Gastroesophageal sphincter (tissue), 4 donors: ENCODE measurements around the gene GNAQ. TPM values are rescaled to one million over a fixed set of nuclear protein-coding genes. Genes with fewer than 3 reads are reported as not detected.

Experiments used
- ATAC-seq: fragments of 150-250 bp; one replicate; pipeline ENCODE4 v1.9.1; 2016; ENCODE audit warnings: mild to moderate bottlenecking, moderate library complexity
- H3K27ac ChIP-seq, 4 donors: fragments of 200-600 bp; sonication (generic) in 3 of 4; 1 replicate in 3 of 4; 2 replicates in 1 of 4; pipeline ENCODE4 v1.5.1; 2016 to 2019
- H3K27me3 ChIP-seq: fragments of 200-600 bp; sonication (generic); one replicate; pipeline ENCODE4 v1.5.1; 2019
- H3K36me3 ChIP-seq, 2 donors: fragments of 200-600 bp; sonication (generic); one replicate each; pipeline ENCODE4 v1.5.1; 2019; ENCODE audit warnings: control low read depth in 1 of 2
- H3K4me1 ChIP-seq, 3 donors: fragments of 200-600 bp; sonication (generic); 1 replicate in 2 of 3; 2 replicates in 1 of 3; pipeline ENCODE4 v1.5.1; 2016 to 2019; ENCODE audit warnings: control low read depth in 2 of 3
- H3K4me3 ChIP-seq, 2 donors: fragments of 200-600 bp; sonication (generic); one replicate each; pipeline ENCODE4 v1.5.1; 2019; ENCODE audit warnings: mild to moderate bottlenecking in 1 of 2, moderate library complexity in 1 of 2
- H3K9me3 ChIP-seq, 3 donors: fragments of 200-600 bp; sonication (generic); one replicate each; pipeline ENCODE4 v1.5.1; 2017 to 2019; ENCODE audit warnings: control low read depth in 2 of 3
- CTCF ChIP-seq, 4 experiments: fragments of 200-600 bp in 2 of 4; fragments of 450-650 bp in 2 of 4; sonication (generic) in 1 of 4; IDR thresholded peaks; one replicate each; pipeline ENCODE4 v1.5.1; 2017 to 2019; ENCODE audit warnings: antibody characterized with exemption in 4 of 4, mild to moderate bottlenecking in 2 of 4, moderate library complexity in 2 of 4
- EP300 ChIP-seq: sonication (generic); formaldehyde crosslinking; IDR thresholded peaks from one replicate; pipeline ENCODE4 v1.6.1; 2017; ENCODE audit warnings: antibody characterized with exemption, mild to moderate bottlenecking
- POLR2A ChIP-seq, 2 donors: fragments of 450-650 bp; IDR thresholded peaks; one replicate each; pipeline ENCODE4 v1.6.1; 2017; ENCODE audit warnings: antibody characterized with exemption in 2 of 2, mild to moderate bottlenecking in 2 of 2, moderate library complexity in 1 of 2
- POLR2AphosphoS5 ChIP-seq: sonication (generic); formaldehyde crosslinking; IDR thresholded peaks from one replicate; pipeline ENCODE4 v1.6.1; 2017; ENCODE audit warnings: antibody characterized with exemption
- WGBS, 2 donors: methylation state at CpG; one replicate each; pipeline ENCODE4 v1.1.5; 2018; ENCODE audit warnings: low coverage in 1 of 2; 5-methylcytosine and 5-hydroxymethylcytosine counted together
- total RNA-seq, 4 donors: library from RNA; depleted of rRNA; stranded (reverse); fragments of >200 nt; gene quantifications; one replicate each; pipeline ENCODE4 v1.1.0, GENCODE V29; 2016

GNAQ gene
- total RNA-seq, 4 donors from 2014 or later = 57.6 to 86.4 (median 70.8) TPM

- H3K27me3 ChIP-seq = no peaks in the 10 kb centered on the region
- no peaks in the 10 kb centered on the region for H3K36me3 ChIP-seq
- no peak overlapping the region for H3K4me3 ChIP-seq
- no peak for ATAC-seq
- peaks cover 8 to 45% (median 15%) of the 10 kb centered on the region in 3 donors for H3K4me1 ChIP-seq
- WGBS, 2 donors = 47 to 72% methylated on average over 1 to 2 of the region's 2 CpGs
- H3K9me3 ChIP-seq = no peaks in the 10 kb centered on the region
- no peak overlapping the region for H3K27ac ChIP-seq
- TF ChIP-seq POLR2AphosphoS5 (no peak), EP300 (no peak), CTCF (IDR thresholded peaks at IDR 0.05) (no peak), POLR2A (IDR thresholded peaks at IDR 0.05) (no peak)
Observed at GRCh38 chr9:77989458-77989857, 42.2 kb downstream of the GNAQ start.

- 15 to 23% methylated on average over 1 of the region's 1 CpG for WGBS, 2 donors
- TF ChIP-seq POLR2AphosphoS5 = no peak
- no peak for TF ChIP-seq POLR2A (IDR thresholded peaks at IDR 0.05)
- no peak for TF ChIP-seq EP300
- no peak for TF ChIP-seq CTCF (IDR thresholded peaks at IDR 0.05)
- Histone ChIP-seq H3K4me3 (no peak overlapping the region), H3K9me3 (no peaks in the 10 kb centered on the region), H3K27ac (no peak overlapping the region), H3K27me3 (no peaks in the 10 kb centered on the region), H3K36me3 (no peaks in the 10 kb centered on the region), H3K4me1 (peaks cover 8 to 46% (median 15%) of the 10 kb centered on the region in 3 donors)
- no peak for ATAC-seq
Observed at GRCh38 chr9:77988630-77989029, 43.0 kb downstream of the GNAQ start.

DNA sequence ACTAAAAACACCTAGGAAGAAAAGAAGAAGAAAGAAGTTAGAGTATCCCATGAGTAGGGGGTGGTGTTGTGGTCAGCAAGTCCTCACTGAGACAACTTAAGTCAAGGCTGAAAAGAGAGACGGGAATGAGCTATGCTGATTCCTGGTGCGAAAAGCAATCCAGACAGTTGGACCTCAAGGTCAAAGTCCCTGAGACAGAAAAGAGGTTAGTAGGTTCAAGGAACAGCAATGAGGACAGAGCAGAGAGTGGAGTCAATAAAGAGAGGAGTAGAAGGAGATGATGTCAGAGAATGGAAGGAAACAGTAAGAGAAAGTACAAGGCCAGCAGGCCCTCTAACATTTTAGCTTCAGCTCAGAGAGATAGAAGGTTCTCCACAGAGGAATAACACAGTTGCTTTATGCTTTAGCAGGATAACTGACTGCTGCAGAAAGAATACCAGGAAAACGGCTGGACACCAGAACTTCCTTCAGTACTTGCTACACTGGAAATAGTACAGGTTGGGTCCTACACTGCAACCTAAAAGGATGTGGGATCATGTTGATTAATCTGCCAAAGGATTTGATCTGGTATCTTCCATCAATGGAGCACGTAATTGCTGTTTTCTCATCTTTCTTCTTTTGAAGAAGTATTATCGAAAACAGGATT is 43.6 kb downstream of the GNAQ start:
- TF ChIP-seq CTCF (IDR thresholded peaks at IDR 0.05) (no peak), POLR2AphosphoS5 (no peak), POLR2A (IDR thresholded peaks at IDR 0.05) (no peak), EP300 (no peak)
- WGBS, 2 donors = 80 to 86% methylated on average over 4 to 5 of the region's 5 CpGs
- H3K27ac ChIP-seq = no peak overlapping the region
- no peaks in the 10 kb centered on the region for H3K36me3 ChIP-seq
- H3K27me3 ChIP-seq = no peaks in the 10 kb centered on the region
- ATAC-seq = no peak
- H3K4me3 ChIP-seq = no peak overlapping the region
- peaks cover 8 to 52% (median 15%) of the 10 kb centered on the region in 3 donors for H3K4me1 ChIP-seq
- H3K9me3 ChIP-seq = no peaks in the 10 kb centered on the region

DNA sequence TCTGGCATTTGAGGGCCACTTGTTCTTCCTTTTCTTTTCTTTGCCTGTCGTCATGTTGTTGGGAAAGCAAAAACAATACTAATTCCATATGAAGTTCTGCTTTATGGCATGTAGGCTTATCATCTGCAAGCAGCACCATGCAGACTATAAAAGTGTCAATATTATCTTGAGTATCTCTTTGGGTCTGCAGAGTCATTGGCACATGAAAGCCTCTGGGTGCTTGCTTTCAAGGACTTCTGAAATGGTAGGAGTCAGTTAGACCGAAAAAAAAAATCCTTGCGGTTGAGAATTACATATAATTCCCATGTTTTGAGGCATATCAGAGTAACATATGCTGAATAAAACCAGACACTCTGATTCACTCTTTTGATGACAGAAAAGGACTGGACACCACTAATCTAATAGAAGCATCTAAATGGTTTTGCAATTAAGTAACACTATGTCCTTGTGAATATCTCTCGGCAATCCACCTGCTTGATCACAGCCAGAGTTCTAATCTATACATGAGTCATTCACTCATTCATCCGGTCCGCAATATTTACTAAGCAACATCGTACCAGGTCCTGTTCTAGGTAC is 44.4 kb downstream of the GNAQ start:
- 89 to 93% methylated on average over 7 of the region's 7 CpGs for WGBS, 2 donors
- no peak for ATAC-seq
- no peaks in the 10 kb centered on the region for H3K36me3 ChIP-seq
- no peaks in the 10 kb centered on the region for H3K27me3 ChIP-seq
- no peak overlapping the region for H3K27ac ChIP-seq
- TF ChIP-seq POLR2A (IDR thresholded peaks at IDR 0.05) = no peak
- TF ChIP-seq CTCF (IDR thresholded peaks at IDR 0.05) = no peak
- TF ChIP-seq EP300 = no peak
- TF ChIP-seq POLR2AphosphoS5 = no peak
- H3K9me3 ChIP-seq = no peaks in the 10 kb centered on the region
- no peak overlapping the region for H3K4me3 ChIP-seq
- H3K4me1 ChIP-seq = peaks cover 8 to 54% (median 15%) of the 10 kb centered on the region in 3 donors

- peaks cover 13 to 66% (median 26%) of the 10 kb centered on the region in 3 donors for H3K4me1 ChIP-seq
- H3K36me3 ChIP-seq = no peaks in the 10 kb centered on the region
- no peaks in the 10 kb centered on the region for H3K27me3 ChIP-seq
- H3K27ac ChIP-seq = no peak overlapping the region
- WGBS, 2 donors = 83 to 92% methylated on average over 1 of the region's 1 CpG
- no peak for TF ChIP-seq EP300
- no peak for TF ChIP-seq POLR2A (IDR thresholded peaks at IDR 0.05)
- no peak for TF ChIP-seq CTCF (IDR thresholded peaks at IDR 0.05)
- no peak for TF ChIP-seq POLR2AphosphoS5
- no peaks in the 10 kb centered on the region for H3K9me3 ChIP-seq
- no peak overlapping the region for H3K4me3 ChIP-seq
- ATAC-seq = no peak
Observed at GRCh38 chr9:77985996-77986395, 45.6 kb downstream of the GNAQ start.
